T-helper 1 cell treated with Interleukin-12 subunit alpha and Interleukin-12 subunit beta and Interleukin-4 antibody, amounts not matched to agents 30 ng/mL and 1 ng/mL, for 36 hours (primary cell): Measurements from ENCODE around the gene NMRK2. TPM values are rescaled to one million over a fixed set of nuclear protein-coding genes. Genes with fewer than 3 reads are reported as not detected.

Experiments
- intact Hi-C: fragments of 100-400 bp; cut with micrococcal nuclease; formaldehyde crosslinking; loops from one replicate; pipeline ENCODE4 v1.15.1; 2024
- total RNA-seq: library from RNA; stranded (reverse); gene quantifications from 2 replicates; pipeline ENCODE4 v1.2.3, GENCODE V29; 2022

Gene NMRK2
- total RNA-seq, 1 donor from 2014 or later, result not detected

- intact Hi-C loops, result loop anchor here (10.0 kb wide), 1 partner anchor 477 kb away; the partner anchor contains the start of genes DOHH and FZR1
Measured at GRCh38 chr19:3981373-3981735, 48.5 kb downstream of the NMRK2 start.

- intact Hi-C loops, result loop anchor here (10.0 kb wide), 1 partner anchor 477 kb away; the partner anchor contains the start of genes DOHH and FZR1
Measured at GRCh38 chr19:3981736-3982681, 49.1 kb downstream of the NMRK2 start.

- intact Hi-C loops, result loop anchor here (10.0 kb wide), 1 partner anchor 478 kb away; the partner anchor contains the start of genes DOHH and FZR1
Measured at GRCh38 chr19:3982701-3983541, 50.1 kb downstream of the NMRK2 start.

- intact Hi-C loops, result loop anchor here (10.0 kb wide), 1 partner anchor 479 kb away; the partner anchor contains the start of genes DOHH and FZR1
Measured at GRCh38 chr19:3983542-3983914, 50.7 kb downstream of the NMRK2 start.

GRCh38 chr19:3983936-3984583 is 51.2 kb downstream of the NMRK2 start:
- intact Hi-C loops, result loop anchor here (2.0 to 10.0 kb wide), 2 partner anchors 411 to 479 kb away; partner anchors contain the start of genes DOHH, FZR1 and HMG20B

- intact Hi-C loops, result loop anchor here (2.0 to 10.0 kb wide), 2 partner anchors 412 to 480 kb away; partner anchors contain the start of genes DOHH, FZR1 and HMG20B
Measured at GRCh38 chr19:3984584-3984907, 51.7 kb downstream of the NMRK2 start.

- intact Hi-C loops, result loop anchor here (1.0 to 10.0 kb wide), 10 partner anchors 14 to 487 kb away; partner anchors contain the start of genes CHAF1A, DAPK3, DOHH and FZR1
Measured at GRCh38 chr19:3984908-3985642, 52.2 kb downstream of the NMRK2 start, which contains the start of gene EEF2. Gene EEF2, minus strand, starts transcription at chr19:3985463. Its CDS starts 83 bp downstream, at chr19:3985380.

GRCh38 chr19:3985643-3986259 is 52.9 kb downstream of the NMRK2 start:
- intact Hi-C loops, result loop anchor here (1.0 to 10.0 kb wide), 16 partner anchors 14 to 487 kb away; partner anchors contain the start of genes ANKRD24, CACTIN, CHAF1A and DAPK3

- intact Hi-C loops, result loop anchor here (1.0 to 10.0 kb wide), 11 partner anchors 21 to 486 kb away; partner anchors contain the start of genes ANKRD24, CACTIN, CHAF1A and DOHH
Measured at GRCh38 chr19:3986260-3987041, 53.6 kb downstream of the NMRK2 start.

- intact Hi-C loops, result loop anchor here (2.0 to 10.0 kb wide), 6 partner anchors 355 to 485 kb away; partner anchors contain the start of genes CACTIN, CHAF1A, DOHH and FZR1
Measured at GRCh38 chr19:3987619-3988371, 54.9 kb downstream of the NMRK2 start.

GRCh38 chr19:3990815-3991117 is 57.9 kb downstream of the NMRK2 start:
- intact Hi-C loops, result loop anchor here (1.0 kb wide), 4 partner anchors 17 to 227 kb away; partner anchors contain the start of genes ANKRD24, PIAS4 and SIRT6

Other genes with a start within 250 kb of the NMRK2 start
- gene PIP5K1C, start 232.6 kb upstream of the NMRK2 start, total RNA-seq, result 23.5 and 23.9 TPM in 2 replicates
- gene TJP3, start 224.7 kb upstream of the NMRK2 start, total RNA-seq, result 1.3 and 1.5 TPM in 2 replicates
- gene APBA3, start 171.4 kb upstream of the NMRK2 start, total RNA-seq, result 63.4 and 67.9 TPM in 2 replicates
- 93.9 and 94.5 TPM in 2 replicates for gene MRPL54, start 170.4 kb upstream of the NMRK2 start, total RNA-seq
- not detected in 2 replicates for gene RAX2, start 160.8 kb upstream of the NMRK2 start, total RNA-seq
- gene MATK, start 146.7 kb upstream of the NMRK2 start, total RNA-seq, result 9.0 and 11.2 TPM in 2 replicates
- gene ZFR2, start 64.0 kb upstream of the NMRK2 start, total RNA-seq, result 0.25 and 0.32 TPM in 2 replicates
- not detected in 2 replicates for gene ATCAY, start 52.4 kb upstream of the NMRK2 start, total RNA-seq
- 38.1 and 42.6 TPM in 2 replicates for gene DAPK3, start 38.0 kb downstream of the NMRK2 start, total RNA-seq
- 1,694 and 1,729 TPM in 2 replicates for gene EEF2, start 52.4 kb downstream of the NMRK2 start, total RNA-seq
- gene PIAS4, start 74.7 kb downstream of the NMRK2 start, total RNA-seq, result 38.4 and 40.5 TPM in 2 replicates
- gene ZBTB7A, start 133.8 kb downstream of the NMRK2 start, total RNA-seq, result 41.6 and 41.8 TPM in 2 replicates
- gene MAP2K2, start 191.1 kb downstream of the NMRK2 start, total RNA-seq, result 144 and 156 TPM in 2 replicates
- not detected in 2 replicates for gene CREB3L3, start 220.6 kb downstream of the NMRK2 start, total RNA-seq
- 49.5 and 49.6 TPM in 2 replicates for gene SIRT6, start 249.5 kb downstream of the NMRK2 start, total RNA-seq
- 0.63 and 0.69 TPM in 2 replicates for gene ANKRD24, start 249.6 kb downstream of the NMRK2 start, total RNA-seq